GM19023 (cell line): ENCODE results near the gene SLC25A24.
"Not testable (repeated sequence)": the region's sequence is repeated elsewhere in the genome, so short reads cannot be mapped to it uniquely, and the experiment has no call there.

Experiments used
- ATAC-seq: cut with Tn5 transposase; IDR thresholded peaks from one replicate; pipeline ENCODE4 v1.9.1; 2021; ENCODE audit warnings: mild to moderate bottlenecking, moderate library complexity; ENCODE audit not compliant: unreplicated experiment

Gene SLC25A24

DNA sequence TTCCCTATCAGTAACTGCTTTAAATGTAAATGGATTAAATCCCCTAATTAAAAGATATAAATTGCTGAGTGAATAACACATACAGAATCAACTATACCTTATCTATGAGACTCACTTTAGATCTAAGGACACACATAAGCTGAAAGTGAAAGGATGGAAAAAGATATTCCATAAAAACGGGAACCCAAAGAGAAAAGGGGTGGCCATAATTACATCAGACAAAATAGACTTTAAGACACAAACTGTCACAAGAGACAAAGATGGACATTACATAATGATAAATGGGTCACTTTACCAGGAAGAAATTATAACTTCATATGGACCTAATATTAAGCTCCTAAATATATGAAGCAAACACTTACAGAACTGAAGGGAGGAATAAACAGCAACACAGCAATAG is 59.2 kb downstream of the SLC25A24 start:
- ATAC-seq: no peak

GRCh38 chr1:108140177-108140576 is 60.0 kb downstream of the SLC25A24 start:
- ATAC-seq: no peak

DNA sequence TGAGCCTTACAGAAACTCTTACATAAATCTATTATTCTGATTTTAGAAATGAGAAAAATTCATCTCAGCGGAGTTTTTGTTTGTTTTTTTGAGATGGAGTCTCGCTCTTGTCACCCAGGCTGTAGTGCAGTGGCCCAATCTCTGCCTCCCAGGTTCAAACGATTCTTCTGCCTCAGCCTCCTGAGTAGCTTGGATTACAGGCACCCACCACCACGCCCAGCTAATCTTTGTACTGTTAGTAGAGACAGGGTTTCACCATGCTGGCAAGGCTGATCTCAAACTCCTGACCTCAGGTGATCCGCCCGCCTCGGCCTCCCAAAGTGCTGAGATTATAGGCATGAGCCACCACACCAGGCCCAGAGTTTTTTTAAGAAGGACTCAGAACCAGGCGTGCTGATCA is 60.6 kb downstream of the SLC25A24 start:
- not testable (repeated sequence) for ATAC-seq

GRCh38 chr1:108133148-108133547 is 67.0 kb downstream of the SLC25A24 start:
- ATAC-seq: not testable (repeated sequence)

DNA sequence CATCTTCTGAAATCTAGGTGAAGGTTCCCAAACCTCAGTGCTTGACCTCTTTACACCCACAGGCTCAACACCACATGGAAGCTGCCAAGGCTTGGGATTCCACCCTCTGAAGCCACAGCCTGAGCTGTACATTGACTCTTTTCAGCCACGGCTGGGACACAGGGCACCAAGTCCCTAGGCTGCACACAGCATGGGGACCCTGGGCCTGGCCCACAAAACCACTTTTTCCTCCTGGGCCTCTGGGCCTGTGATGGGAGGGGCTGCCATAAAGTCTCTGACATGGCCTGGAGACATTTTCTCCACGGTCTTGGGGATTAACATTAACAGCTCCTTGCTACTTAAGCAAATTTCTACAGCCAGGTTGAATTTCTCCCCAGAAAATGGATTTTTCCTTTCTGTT is 67.8 kb downstream of the SLC25A24 start:
- ATAC-seq: not testable (repeated sequence)

GRCh38 chr1:108131281-108131680 is 68.9 kb downstream of the SLC25A24 start:
- ATAC-seq: not testable (repeated sequence)

GRCh38 chr1:108130794-108131193 is 69.3 kb downstream of the SLC25A24 start:
- ATAC-seq: no peak

DNA sequence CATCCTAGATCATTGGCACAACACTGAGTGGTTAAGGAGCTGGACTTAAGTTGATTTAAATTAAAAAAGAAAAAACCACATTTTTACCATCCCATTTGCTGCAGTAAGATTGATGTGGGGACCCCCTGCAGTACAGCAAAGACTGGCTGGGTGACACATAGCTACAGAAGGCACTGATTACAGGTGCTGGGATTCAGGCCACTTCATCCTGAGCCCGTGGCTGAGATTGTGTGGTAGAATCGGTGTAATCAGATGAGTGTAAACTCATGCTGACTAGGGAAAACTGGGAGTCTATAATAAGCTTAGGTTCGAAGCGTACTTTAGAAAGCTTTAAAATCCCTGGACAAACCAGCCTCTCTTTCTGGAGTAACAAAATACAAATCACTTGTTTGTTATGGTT is 70.1 kb downstream of the SLC25A24 start:
- ATAC-seq: no peak

DNA sequence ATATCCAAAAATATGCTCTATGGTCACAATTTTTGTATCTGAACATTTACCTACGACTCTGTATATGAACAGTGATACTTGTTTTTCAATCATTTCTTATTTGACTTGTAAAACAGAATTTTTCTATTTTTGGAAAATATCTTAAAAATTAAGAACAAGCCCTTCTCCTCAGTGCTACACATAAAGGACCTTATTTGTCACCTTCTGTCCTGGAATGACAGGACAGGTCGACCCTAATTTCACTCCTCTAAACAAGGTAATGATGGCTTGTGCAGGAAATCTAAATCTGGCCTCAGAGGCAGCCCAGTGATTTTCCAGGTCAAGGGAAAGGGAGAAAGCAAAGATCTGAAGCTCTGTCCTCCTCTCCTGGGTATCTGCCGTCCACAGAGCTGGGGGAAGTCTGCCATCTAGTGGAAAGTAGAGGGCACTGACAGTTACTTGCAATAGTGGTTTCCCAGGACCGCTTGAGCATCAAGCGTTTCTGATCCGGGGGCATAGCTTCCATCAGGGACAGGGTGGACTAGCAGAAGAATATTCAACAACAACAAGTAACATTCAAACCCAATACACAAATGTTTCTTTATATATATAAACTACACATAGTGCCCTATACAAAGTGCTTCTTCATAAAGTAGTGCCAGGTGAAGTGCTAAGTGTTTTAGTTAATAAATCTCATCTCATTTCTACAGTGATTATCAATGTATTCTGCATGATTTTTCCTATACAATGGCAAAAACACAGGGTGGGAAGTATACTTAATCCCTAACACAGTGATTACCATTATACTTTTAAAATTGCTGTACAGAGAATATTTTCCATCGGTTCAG is 74.6 kb downstream of the SLC25A24 start:
- peak; percentile 90 for ATAC-seq

DNA sequence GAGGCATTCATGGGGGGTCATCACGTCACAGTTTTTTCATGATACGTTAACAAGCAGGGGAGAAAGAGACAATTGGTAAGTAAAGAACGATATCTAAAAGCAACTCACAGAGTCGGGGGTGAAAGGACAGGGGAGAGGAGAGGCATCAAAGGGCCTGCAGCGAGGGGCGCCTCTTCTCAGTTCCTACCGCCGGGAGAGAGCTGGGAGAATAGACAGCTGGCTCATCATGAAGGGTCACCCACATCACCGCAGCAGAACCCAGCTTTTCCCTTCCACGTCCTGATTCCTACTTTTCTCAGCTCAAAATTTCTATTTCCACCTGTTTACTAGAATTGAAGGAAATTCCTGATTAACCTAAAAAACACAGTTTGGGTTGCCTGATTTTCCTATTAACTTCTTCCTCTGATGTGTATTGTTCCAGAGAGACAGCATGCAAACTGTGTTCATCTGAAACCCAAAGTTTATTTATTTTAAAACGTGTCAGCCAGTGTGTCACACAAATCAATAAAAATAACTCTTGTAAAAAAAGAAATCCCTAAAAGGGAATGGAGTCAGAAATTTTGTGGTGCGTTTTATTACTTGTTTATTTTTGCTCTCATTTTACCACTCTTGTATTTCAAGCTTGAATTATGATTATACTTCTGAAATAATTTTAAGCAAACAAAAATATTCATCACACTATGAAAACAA is 75.4 kb downstream of the SLC25A24 start:
- no peak for ATAC-seq

- no peak for ATAC-seq
Measured at GRCh38 chr1:108124023-108124422, 76.1 kb downstream of the SLC25A24 start.

DNA sequence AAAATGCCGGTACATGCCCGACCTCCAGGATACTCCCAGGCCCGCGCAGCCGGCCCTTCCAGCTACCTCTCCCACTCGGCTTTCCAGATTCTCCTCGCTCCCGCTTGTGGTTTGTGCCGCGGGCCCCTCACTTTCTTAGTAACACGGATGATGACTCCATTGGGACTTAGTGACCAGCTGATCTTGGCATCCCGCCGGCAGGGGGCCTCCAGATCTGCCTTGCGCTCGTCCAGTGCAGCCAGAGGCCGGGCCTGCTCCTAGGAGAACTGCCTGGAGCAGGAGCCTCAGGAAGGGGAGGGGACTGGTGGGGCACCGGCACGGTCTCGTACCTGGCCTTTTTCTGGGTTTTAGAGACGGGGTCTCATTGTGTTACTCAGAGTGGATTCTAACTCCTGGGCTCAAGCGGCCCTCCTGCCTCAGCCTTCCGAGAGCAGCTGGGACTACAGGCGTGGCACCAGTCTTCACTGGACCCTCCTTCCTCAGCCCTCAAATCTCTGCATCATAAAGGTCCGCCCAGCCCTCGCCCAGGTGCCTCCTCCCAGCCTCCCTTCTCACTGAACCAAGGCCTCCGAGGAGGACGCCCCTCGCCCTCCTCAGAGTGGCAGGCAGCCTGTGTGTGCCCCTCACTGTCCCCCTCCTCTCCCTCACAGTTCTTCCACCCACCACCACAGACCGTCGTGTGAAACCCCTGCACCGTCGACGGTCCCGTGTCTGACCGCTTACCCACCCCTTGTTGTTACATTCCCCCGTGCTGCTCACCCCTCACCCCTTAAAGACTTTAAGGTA is 78.6 kb downstream of the SLC25A24 start:
- no peak for ATAC-seq

DNA sequence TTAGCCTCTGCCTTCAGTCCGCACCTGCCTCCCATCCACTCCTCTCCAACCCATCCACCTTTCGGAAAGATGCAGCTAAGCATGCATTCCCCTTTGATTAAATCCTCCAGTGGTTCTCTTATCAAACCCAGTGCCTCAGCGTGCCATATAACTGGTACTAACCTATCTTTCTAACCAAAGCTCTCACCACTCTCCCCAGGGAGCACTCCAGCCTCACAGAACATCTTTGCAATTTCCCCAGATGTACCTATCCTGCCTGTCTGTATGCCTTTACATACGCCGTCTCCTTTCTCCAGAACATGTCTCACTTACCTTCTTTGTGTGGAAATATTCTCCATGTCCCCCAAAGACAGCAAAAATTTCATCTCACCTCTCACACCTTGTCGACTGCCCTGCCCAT is 80.0 kb downstream of the SLC25A24 start:
- no peak for ATAC-seq

DNA sequence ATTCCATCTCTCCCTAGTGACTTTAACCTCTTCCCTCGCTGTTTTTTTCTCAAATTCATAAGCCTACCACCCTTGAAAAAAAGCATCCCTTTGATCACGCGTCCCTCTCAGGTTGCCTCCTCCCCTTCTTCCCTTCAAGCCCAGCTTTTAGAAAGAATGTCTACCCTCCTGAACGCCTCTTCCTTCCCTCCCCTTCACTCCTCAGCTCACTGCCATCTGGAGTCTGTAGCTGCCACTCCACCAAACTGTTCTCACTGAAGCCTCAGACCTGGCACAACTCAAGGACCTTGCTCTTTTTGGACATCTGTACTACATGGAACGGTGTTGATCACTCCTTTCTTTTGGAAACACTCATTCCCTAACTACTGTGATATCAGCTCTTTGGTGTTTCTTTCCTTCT is 80.6 kb downstream of the SLC25A24 start:
- ATAC-seq: no peak

GRCh38 chr1:108117945-108118902 is 81.9 kb downstream of the SLC25A24 start:
- no peak for ATAC-seq

- ATAC-seq: no peak
Measured at GRCh38 chr1:108117237-108117636, 82.9 kb downstream of the SLC25A24 start.

GRCh38 chr1:108114033-108114599 is 86.0 kb downstream of the SLC25A24 start:
- ATAC-seq: no peak

DNA sequence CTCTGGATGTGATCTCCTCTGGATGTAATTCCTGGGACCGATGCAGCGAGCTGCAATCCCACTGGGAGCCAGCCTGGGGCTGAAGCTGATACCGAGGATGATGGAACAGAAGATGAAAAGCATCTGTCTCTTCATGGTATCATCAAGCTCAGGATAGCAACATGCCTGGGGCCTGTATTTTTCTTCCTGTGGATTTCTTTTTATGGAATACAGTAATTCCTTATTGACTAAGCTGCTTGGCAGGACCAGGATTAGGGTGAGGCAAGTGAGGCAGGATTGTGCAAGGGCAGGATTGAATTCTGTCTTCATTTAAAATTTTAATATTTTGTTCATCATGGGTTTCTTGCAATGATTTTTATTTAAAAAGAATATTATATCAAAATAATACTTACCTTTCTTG is 86.6 kb downstream of the SLC25A24 start:
- no peak for ATAC-seq

GRCh38 chr1:108109295-108109973 is 90.7 kb downstream of the SLC25A24 start:
- no peak for ATAC-seq
